Activated CD8-positive, alpha-beta T cell treated with anti-CD3 and anti-CD28 coated beads, Interleukin-2, amount 10 ng/mL, durations not matched to agents 7 days and 5 days (primary cell): Measurements from ENCODE around the gene PMP22. TPM values are rescaled to one million over a fixed set of nuclear protein-coding genes. Genes with fewer than 3 reads are reported as not detected.

Experiments
- ATAC-seq: fragments of 150-1000 bp; cut with Tn5 transposase; one replicate; pipeline ENCODE4 v1.10.0; 2021; ENCODE audit warnings: moderate library complexity
- CTCF ChIA-PET: fragments of 350-600 bp; sonication (Branson Sonifier 250); formaldehyde crosslinking; loops from one replicate; lab custom pipeline; 2021; ENCODE audit warnings: antibody characterized with exemption; lab: Charles Lee
- POLR2A ChIA-PET: fragments of 350-600 bp; sonication (Branson Sonifier 250); formaldehyde crosslinking; loops from one replicate; lab custom pipeline; 2021; ENCODE audit warnings: antibody characterized with exemption; lab: Charles Lee
- DNase-seq: peaks from one replicate; pipeline ENCODE4 v3.0.0-alpha.2; 2020
- H3K27ac Mint-ChIP-seq: one replicate; pipeline ENCODE4 v1.8.0; 2021; ENCODE audit warnings: mild to moderate bottlenecking, mixed read lengths
- H3K27me3 Mint-ChIP-seq: one replicate; pipeline ENCODE4 v1.8.0; 2021; ENCODE audit warnings: low read depth, mixed read lengths
- H3K36me3 Mint-ChIP-seq: one replicate; pipeline ENCODE4 v1.8.0; 2021; ENCODE audit warnings: low read depth, mixed read lengths
- H3K4me1 Mint-ChIP-seq: one replicate; pipeline ENCODE4 v1.8.0; 2021; ENCODE audit warnings: low read depth, mixed read lengths
- H3K4me3 Mint-ChIP-seq: one replicate; pipeline ENCODE4 v1.8.0; 2021; ENCODE audit warnings: mild to moderate bottlenecking, mixed read lengths
- H3K9me3 Mint-ChIP-seq: one replicate; pipeline ENCODE4 v1.8.0; 2022; ENCODE audit warnings: mixed read lengths; ENCODE audit not compliant: insufficient read depth
- total RNA-seq, 2 experiments: library from RNA; stranded (reverse); gene quantifications; one replicate each; pipeline ENCODE4 v1.2.3, GENCODE V29; 2021

PMP22 gene
- total RNA-seq, 2 experiments from 2014 or later, result not detected

DNA sequence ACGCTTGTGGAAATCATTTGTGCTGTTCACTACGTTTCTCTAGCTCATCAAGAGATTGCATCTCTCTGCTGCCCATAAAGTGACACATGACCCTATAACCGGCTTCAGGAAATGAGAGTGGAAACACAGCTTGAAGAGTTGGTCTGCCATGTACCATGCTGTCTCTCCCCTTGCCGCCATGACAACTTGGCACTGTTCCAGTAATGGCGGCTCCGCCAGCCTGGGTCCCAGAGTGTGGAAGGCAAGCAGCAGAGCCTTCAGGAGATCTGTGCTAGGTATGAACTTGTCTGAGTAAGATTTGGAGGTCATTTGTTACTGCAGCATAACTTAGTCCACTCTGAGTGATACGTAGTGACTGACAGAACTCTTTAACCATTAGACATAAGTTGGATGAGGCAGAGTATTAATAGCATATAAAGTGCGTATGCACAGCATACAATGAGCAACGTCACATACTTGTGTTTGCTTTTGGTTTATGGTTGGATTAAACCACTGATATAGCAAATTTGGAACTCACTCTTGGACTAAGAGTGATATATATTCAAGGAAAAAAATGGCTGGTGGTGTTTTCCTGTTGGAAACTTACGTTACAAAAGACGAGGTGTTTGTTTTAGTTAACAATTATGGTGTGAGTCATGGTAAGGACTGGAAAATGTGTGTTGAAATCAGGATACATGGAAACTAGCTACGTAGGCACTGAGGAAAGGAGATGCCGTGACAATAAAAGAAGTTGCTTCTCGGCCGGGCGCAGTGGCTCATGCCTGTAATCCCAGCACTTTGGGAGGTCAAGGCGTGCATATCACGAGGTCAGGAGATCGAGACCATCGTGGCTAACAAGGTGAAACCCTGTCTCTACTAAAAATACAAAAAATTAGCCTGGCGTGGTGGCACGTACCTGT, 24.4 kb upstream of the PMP22 start:
- Mint-ChIP-seq H3K27me3 (peaks cover 16% of the 10 kb centered on the region), H3K27ac (no peak overlapping the region), H3K4me1 (no peaks in the 10 kb centered on the region), H3K4me3 (no peak overlapping the region), H3K36me3 (no peaks in the 10 kb centered on the region), H3K9me3 (no peaks in the 10 kb centered on the region)
- POLR2A ChIA-PET, result no interaction called here
- ATAC-seq, result no peak
- CTCF ChIA-PET, result no interaction called here
- DNase-seq, result no peak

DNA sequence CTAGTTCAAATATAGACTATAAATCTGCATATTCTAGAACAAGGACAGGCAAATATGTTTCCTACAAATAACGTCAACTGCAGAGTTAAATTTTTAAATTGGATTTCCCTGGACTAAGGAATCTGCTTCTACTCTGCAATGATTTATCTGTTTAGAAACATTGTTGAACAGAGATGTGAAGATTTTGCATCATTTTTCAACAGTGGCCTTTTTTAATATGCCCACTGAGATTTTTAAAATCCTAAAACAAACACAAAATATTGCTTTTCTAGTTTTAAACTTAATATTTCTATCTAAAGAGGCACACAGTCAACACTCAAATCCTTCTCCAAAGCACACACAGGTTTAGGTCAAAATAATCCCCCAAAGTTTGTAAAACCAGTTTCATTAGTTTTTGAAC, 23.7 kb upstream of the PMP22 start:
- ATAC-seq (no peak), DNase-seq (no peak)
- POLR2A ChIA-PET, result no interaction called here
- Mint-ChIP-seq H3K4me3 (no peak overlapping the region), H3K27me3 (peaks cover 18% of the 10 kb centered on the region), H3K9me3 (no peaks in the 10 kb centered on the region), H3K36me3 (no peaks in the 10 kb centered on the region), H3K27ac (no peak overlapping the region), H3K4me1 (no peaks in the 10 kb centered on the region)
- CTCF ChIA-PET, result no interaction called here

DNA sequence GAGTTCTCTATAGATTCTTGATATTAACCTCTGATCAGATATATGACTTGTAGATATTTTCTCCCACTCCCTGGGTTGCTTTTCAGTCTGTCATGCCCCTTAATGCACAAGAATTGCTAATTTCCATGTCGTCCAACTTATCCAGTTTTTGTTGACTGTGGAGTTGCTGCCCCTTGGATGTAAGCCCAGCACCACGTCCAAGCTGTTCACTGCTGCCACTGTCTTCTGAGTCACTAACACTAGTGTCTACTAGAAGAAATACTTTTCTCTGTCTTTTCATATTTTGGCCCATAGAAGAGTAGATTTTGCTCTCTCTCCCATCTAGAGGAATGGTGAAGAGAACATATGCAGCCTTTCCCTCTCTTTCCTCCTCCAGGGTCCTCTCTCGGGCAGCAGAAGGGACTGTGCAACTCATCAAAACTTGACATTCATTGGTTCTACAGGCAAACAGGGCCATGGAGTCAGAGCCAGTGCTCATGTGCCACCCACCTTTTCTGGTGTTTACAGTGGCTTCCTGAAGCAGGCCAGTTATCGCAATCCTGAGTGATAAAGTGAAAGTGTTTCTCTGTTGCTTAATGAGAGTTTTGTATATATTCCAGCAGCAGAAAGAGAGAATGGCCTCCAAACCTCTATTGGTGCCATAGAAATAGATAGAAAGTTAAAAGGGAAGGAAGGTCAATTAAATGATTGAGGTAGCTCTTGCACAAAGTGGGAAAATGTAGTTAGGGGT, 22.6 kb upstream of the PMP22 start:
- no peaks in the 10 kb centered on the region for H3K9me3 Mint-ChIP-seq
- ATAC-seq, result no peak
- no peaks in the 10 kb centered on the region for H3K36me3 Mint-ChIP-seq
- no peaks in the 10 kb centered on the region for H3K4me1 Mint-ChIP-seq
- POLR2A ChIA-PET, result no interaction called here
- no peak for DNase-seq
- H3K27me3 Mint-ChIP-seq, result peaks cover 30% of the 10 kb centered on the region
- CTCF ChIA-PET, result no interaction called here
- no peak overlapping the region for H3K27ac Mint-ChIP-seq
- H3K4me3 Mint-ChIP-seq, result no peak overlapping the region

DNA sequence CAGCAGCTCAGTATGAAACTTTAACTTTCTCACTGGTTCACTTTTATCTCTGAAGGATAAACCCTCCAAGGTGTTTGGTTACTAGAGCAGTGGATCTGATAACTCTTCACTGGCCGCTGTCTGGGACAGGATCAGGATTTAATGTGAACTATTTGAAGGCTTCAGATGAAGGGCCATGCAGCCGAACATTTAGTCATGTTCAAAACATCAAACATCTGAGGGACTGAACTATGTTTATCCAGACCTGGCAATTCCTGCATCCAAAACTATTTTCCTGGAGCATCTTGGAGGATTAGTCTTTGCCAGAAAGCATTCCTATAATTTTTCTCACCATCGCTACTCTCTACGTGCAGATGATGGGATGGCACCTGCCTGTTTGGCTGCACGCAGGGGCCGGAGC, 20.3 kb upstream of the PMP22 start:
- Mint-ChIP-seq H3K4me3 (no peak overlapping the region), H3K27me3 (peaks cover 40% of the 10 kb centered on the region), H3K4me1 (no peaks in the 10 kb centered on the region), H3K27ac (no peak overlapping the region), H3K36me3 (no peaks in the 10 kb centered on the region), H3K9me3 (no peaks in the 10 kb centered on the region)
- ChIA-PET CTCF (no interaction called here), POLR2A (no interaction called here)
- ATAC-seq, result no peak
- DNase-seq, result no peak

DNA sequence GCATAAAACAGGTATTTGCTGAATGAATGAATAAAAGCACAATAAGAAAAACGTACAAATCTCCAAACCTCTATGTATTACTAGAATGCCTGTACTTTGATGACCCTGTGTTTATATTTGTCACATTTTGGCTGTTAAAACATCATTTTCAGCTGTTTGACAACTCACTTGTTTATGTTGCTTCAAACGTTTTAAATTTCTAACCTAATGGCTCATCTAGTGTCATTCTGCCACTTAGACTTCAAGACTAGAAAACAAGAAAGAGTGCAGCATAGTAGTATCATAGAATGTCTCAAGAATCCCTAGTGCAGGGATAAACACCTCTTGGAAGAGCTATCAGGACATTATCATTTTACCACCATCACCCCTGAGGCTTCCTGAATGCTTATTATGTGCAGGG, 19.4 kb upstream of the PMP22 start:
- no peaks in the 10 kb centered on the region for H3K9me3 Mint-ChIP-seq
- no peak overlapping the region for H3K27ac Mint-ChIP-seq
- H3K4me1 Mint-ChIP-seq, result no peaks in the 10 kb centered on the region
- DNase-seq (no peak), ATAC-seq (no peak)
- H3K27me3 Mint-ChIP-seq, result peaks cover 38% of the 10 kb centered on the region
- no peaks in the 10 kb centered on the region for H3K36me3 Mint-ChIP-seq
- ChIA-PET CTCF (no interaction called here), POLR2A (no interaction called here)
- no peak overlapping the region for H3K4me3 Mint-ChIP-seq

DNA sequence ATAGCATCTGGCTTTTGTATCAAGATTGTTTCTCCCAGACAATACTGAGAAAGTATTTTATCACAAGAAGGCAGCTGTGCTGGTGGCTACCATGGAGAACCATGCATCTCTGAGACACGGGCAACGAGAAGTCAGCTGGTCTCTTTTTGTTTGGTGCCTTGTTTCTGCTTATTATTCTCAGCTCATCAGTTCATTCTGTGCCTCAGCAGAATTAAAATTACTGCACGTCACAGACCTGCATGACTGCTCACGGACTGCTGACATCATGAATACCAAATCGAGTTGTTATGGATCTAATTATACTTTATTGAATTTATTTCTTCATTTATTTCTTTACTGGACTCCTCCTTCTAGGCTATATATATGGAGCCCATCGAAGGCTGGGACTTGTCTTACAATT, 19.0 kb upstream of the PMP22 start:
- ChIA-PET CTCF (no interaction called here), POLR2A (no interaction called here)
- H3K9me3 Mint-ChIP-seq, result no peaks in the 10 kb centered on the region
- H3K4me3 Mint-ChIP-seq, result no peak overlapping the region
- DNase-seq, result no peak
- H3K27me3 Mint-ChIP-seq, result peaks cover 38% of the 10 kb centered on the region
- no peak for ATAC-seq
- H3K4me1 Mint-ChIP-seq, result no peaks in the 10 kb centered on the region
- no peak overlapping the region for H3K27ac Mint-ChIP-seq
- no peaks in the 10 kb centered on the region for H3K36me3 Mint-ChIP-seq

DNA sequence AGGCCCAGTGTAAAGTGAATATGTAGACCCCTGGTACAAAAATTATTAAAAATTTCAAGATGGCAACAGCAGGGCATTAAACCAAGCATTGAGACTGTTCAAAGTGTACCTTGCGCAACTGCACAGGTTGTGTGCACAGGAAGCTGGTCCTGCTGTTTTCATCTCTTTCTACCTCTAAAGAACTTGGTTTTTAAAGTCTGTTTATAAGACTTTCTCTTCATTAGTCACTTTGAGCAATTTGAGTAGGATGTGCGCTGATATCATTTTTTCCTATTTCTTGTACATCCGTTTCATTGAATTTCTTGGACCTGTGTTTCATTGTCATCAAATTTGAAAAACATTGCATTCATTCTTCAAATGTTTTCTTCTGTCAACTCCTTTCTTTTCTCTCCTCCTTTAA, 16.8 kb upstream of the PMP22 start:
- H3K4me1 Mint-ChIP-seq, result no peaks in the 10 kb centered on the region
- no peak overlapping the region for H3K27ac Mint-ChIP-seq
- no peak overlapping the region for H3K4me3 Mint-ChIP-seq
- DNase-seq (no peak), ATAC-seq (no peak)
- no peaks in the 10 kb centered on the region for H3K36me3 Mint-ChIP-seq
- POLR2A ChIA-PET, result no interaction called here
- no peaks in the 10 kb centered on the region for H3K9me3 Mint-ChIP-seq
- CTCF ChIA-PET, result no interaction called here
- H3K27me3 Mint-ChIP-seq, result peaks cover 29% of the 10 kb centered on the region

DNA sequence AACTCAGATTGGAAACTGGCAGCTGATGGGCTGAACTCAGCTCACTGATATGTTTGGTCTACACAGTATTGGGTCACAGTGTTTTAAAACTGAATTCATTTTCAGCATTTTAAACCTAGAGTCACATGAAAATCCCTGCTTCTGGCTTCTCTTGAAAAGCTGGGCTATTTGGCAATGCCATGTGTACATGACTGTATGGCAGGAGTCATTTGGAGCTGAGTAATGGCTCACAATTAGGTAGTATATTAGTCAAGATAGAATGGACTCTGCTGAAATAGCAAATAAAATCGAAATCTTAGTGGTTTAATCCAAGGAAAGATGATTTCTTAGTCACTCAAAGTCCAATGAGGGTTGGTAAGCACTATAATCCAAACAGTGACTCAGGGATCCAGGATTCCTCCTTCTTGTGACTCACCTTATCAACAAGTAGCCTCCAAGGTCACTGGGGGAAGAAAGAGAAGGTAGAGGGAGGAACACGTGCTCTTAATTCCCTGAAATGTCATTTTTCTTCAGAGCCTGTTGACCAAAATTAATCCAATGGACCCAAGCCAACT, 13.9 kb upstream of the PMP22 start:
- CTCF ChIA-PET, result no interaction called here
- Mint-ChIP-seq H3K4me1 (no peaks in the 10 kb centered on the region), H3K9me3 (no peaks in the 10 kb centered on the region), H3K27ac (no peak overlapping the region), H3K4me3 (no peak overlapping the region), H3K27me3 (peaks cover 23% of the 10 kb centered on the region), H3K36me3 (no peaks in the 10 kb centered on the region)
- POLR2A ChIA-PET, result no interaction called here
- no peak for DNase-seq
- ATAC-seq, result no peak

DNA sequence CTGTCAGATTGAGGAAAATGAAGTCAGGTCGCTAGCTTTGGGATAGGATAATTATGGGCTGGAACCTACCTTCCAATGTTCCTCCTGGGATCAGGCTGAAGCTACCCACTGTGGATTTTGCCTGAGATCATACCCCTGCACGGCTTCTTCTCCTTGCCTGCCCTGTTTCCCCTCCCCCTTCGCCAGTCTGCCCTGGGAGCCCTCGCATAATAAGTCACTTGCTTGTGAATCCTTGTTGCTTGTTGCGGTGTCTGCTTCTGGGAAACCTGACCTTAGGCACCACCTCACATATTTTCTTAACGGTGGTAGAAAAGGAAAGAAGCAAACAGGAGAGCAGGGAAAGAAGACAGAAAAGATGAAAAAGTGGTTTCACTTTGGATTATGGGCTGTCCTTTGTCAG, 13.3 kb upstream of the PMP22 start:
- CTCF ChIA-PET, result no interaction called here
- ATAC-seq, result no peak

DNA sequence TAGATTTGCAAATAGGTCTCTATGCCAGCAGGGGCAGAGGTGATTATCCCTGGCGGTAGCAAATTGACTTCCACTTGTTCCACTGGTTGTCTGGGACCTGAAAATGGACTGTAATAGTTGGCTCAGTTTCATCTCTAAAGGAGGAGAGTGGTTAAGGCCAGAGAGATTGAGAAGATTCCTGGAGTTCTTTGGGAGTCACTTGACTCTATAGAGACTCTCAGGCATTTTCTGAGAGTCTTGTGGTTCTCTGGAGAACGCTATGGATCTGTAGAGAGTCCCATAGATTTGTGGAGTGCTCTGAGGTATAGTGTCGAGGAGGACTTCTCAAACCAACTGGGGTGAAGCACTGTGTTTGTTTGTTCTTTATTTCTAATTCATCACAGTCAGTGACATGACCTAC, 8.9 kb upstream of the PMP22 start:
- ATAC-seq, result no peak
- POLR2A ChIA-PET, result no interaction called here
- no peaks in the 10 kb centered on the region for H3K36me3 Mint-ChIP-seq
- peaks cover 11% of the 10 kb centered on the region for H3K4me1 Mint-ChIP-seq
- CTCF ChIA-PET, result no interaction called here
- H3K4me3 Mint-ChIP-seq, result no peak overlapping the region
- no peak overlapping the region for H3K27ac Mint-ChIP-seq
- DNase-seq, result no peak
- no peaks in the 10 kb centered on the region for H3K9me3 Mint-ChIP-seq
- H3K27me3 Mint-ChIP-seq, result peaks cover 2% of the 10 kb centered on the region

More for the DNA sequence above, 13.3 kb upstream of the PMP22 start:
- POLR2A ChIA-PET, result no interaction called here
- Mint-ChIP-seq H3K4me3 (no peak overlapping the region), H3K27me3 (peaks cover 16% of the 10 kb centered on the region), H3K27ac (no peak overlapping the region), H3K4me1 (no peaks in the 10 kb centered on the region), H3K9me3 (no peaks in the 10 kb centered on the region), H3K36me3 (no peaks in the 10 kb centered on the region)
- no peak for DNase-seq

DNA sequence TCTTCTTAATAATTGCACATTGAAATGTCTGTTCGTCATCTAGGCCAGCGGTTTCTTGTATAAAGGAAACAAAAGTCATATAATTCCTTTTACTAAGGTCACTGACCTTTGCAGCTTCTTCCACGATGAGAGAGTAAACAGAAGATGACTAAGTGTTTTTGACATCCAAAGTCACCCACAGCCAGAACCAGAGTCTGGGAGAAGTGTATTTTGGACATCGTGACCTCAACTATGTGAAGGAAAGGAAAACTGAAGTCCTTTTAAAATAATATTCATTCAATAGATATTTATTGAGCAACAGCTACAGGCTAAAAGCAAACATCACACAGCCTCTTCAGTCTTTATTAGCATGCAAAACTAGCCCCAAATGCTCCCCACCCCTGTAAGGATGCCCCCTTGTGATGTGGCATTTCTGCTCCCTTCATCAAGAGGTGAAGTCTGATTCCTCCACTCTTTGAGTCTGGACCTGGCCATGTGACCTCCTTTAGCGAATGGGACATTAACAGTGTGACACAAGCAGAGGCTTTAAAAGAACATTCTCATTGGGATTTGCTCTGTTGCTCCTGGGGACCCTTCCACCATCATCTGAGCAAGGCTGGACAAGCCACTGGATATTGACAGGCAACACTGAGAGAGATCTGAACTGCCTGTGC, 8.1 kb upstream of the PMP22 start:
- Mint-ChIP-seq H3K4me3 (no peak overlapping the region), H3K27ac (no peak overlapping the region), H3K27me3 (peaks cover 6% of the 10 kb centered on the region), H3K4me1 (peaks cover 11% of the 10 kb centered on the region), H3K9me3 (no peaks in the 10 kb centered on the region), H3K36me3 (no peaks in the 10 kb centered on the region)
- ChIA-PET POLR2A (no interaction called here), CTCF (interaction anchor here (2.8 kb wide), 1 partner anchor 15 kb away, joined by 8 read pairs; no protein-coding TSS in a partner anchor)
- ATAC-seq, result no peak
- DNase-seq, result no peak

DNA sequence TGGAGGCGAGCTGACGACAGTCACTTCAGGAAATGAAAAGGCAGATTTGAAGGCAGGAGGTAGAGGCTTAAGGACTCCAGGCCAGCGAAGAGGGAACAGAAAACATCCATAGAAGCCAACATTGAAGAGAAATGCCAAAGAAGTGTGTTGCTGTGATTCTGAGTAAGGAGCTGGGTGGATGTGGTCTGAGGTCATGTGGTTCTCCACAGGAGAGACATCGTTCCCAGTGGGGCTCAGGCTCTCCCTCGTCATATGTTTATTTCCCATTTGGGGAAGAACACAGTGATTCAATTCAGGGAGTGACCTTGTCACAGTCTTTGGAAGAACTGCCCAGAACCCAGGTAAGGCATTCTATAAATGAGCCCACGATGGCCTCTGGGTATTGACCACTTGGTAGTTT, 6.6 kb upstream of the PMP22 start:
- Mint-ChIP-seq H3K27ac (no peak overlapping the region), H3K4me3 (no peak overlapping the region), H3K4me1 (peaks cover 11% of the 10 kb centered on the region), H3K9me3 (no peaks in the 10 kb centered on the region), H3K27me3 (peaks cover 10% of the 10 kb centered on the region), H3K36me3 (no peaks in the 10 kb centered on the region)
- no peak for ATAC-seq
- ChIA-PET CTCF (interaction anchor here (2.8 kb wide), 1 partner anchor 14 kb away, joined by 8 read pairs; no protein-coding TSS in a partner anchor), POLR2A (no interaction called here)
- no peak for DNase-seq
